Adrenal gland (tissue), 5 donors: Measurements from ENCODE around the gene WDR3.

Experiments
- POLR2A ChIP-seq, 2 donors: fragments of 450-650 bp; IDR thresholded peaks; one replicate each; pipeline ENCODE4 v1.6.1; 2017; ENCODE audit warnings: antibody characterized with exemption in 2 of 2, mild to moderate bottlenecking in 2 of 2, moderate library complexity in 1 of 2
- TF ChIP-seq, protein P1 (sequence below), 6 experiments: fragments of 450-650 bp in 4 of 6; fragments of 200-600 bp in 2 of 6; sonication (generic) in 1 of 6; IDR thresholded peaks; 1 replicate in 5 of 6; 2 replicates in 1 of 6; pipeline versions ENCODE4 v1.5.1 to v1.8.0; 2016 to 2021; ENCODE audit warnings: antibody characterized with exemption in 6 of 6, mild to moderate bottlenecking in 2 of 6, moderate library complexity in 1 of 6
- donor health status: DM: no; HTN: no; CAD: no.

DNA sequence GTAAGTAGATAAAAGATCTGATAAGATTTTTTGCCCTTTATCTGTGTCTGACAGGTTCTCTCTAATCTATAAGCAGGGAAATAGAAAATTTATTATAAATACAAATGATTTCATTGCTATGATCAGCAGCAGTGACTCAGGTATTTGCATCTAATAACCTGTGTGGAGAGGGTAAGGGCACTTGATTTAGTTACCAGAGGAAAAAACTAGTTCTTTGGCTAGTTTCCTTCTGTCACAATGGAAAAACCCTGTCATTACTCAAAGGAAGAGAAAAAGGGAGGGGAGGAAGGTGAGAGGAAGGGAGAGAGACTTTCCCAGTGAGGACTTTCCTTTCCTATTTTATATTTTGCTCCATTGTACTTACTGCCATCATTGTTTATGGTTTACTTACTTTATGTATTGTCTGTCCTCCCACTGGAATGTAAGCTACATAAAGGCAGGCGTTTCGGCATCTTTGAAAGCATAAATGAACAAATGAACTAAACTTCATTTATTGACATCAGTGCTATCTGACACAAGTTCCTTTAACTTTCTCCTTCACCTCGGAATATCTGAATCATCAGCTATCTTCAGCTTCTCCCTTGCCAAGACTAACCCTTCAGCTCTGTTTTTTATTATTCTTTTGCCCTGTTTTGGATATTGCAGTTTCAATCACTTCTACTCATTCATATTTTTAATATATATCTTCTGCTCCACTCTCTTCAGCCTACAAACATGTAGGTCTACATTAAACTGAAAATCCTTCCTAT, 34.9 kb downstream of the WDR3 start:
- TF ChIP-seq, protein P1, sequence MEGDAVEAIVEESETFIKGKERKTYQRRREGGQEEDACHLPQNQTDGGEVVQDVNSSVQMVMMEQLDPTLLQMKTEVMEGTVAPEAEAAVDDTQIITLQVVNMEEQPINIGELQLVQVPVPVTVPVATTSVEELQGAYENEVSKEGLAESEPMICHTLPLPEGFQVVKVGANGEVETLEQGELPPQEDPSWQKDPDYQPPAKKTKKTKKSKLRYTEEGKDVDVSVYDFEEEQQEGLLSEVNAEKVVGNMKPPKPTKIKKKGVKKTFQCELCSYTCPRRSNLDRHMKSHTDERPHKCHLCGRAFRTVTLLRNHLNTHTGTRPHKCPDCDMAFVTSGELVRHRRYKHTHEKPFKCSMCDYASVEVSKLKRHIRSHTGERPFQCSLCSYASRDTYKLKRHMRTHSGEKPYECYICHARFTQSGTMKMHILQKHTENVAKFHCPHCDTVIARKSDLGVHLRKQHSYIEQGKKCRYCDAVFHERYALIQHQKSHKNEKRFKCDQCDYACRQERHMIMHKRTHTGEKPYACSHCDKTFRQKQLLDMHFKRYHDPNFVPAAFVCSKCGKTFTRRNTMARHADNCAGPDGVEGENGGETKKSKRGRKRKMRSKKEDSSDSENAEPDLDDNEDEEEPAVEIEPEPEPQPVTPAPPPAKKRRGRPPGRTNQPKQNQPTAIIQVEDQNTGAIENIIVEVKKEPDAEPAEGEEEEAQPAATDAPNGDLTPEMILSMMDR (IDR thresholded peaks at IDR 0.05) = no peak
- TF ChIP-seq POLR2A (IDR thresholded peaks at IDR 0.05) = no peak
